ENCODE results near the gene TMEM109. TPM values are rescaled to one million over a fixed set of nuclear protein-coding genes. Genes with fewer than 3 reads are reported as not detected.

The TMEM109 gene
- total RNA-seq, 6 experiments from 2014 or later: 29.0 to 40.9 (median 34.1) TPM

GRCh38 chr11:60919320-60919719, 5.4 kb downstream of the TMEM109 start:
- no peaks in the 10 kb centered on the region for H3K9me3 ChIP-seq
- H3K4me3 ChIP-seq: no peak overlapping the region
- H3K36me3 ChIP-seq: peaks cover 0 to 27% (median 14%) of the 10 kb centered on the region in 4 donors
- no peak overlapping the region for H3K27ac ChIP-seq
- no peaks in the 10 kb centered on the region for H3K27me3 ChIP-seq
- WGBS (ENCODE audit: insufficient coverage, low coverage, low lambda C conversion rate, missing lambda C conversion rate): 50% methylated on average over 1 of the region's 1 CpG
- intact Hi-C loops (cut with DNase I): no loop called here
- no peak for ATAC-seq
- TF ChIP-seq POLR2A (IDR thresholded peaks at IDR 0.05): no peak
- TF ChIP-seq CTCF (IDR thresholded peaks at IDR 0.05): no peak
- no peak for DNase-seq
- peaks cover 0 to 11% (median 0%) of the 10 kb centered on the region in 4 donors for H3K4me1 ChIP-seq

- Histone ChIP-seq H3K36me3 (peaks cover 0 to 27% (median 14%) of the 10 kb centered on the region in 4 donors), H3K4me3 (no peak overlapping the region), H3K9me3 (no peaks in the 10 kb centered on the region), H3K4me1 (peaks cover 0 to 10% (median 0%) of the 10 kb centered on the region in 4 donors), H3K27me3 (no peaks in the 10 kb centered on the region), H3K27ac (no peak overlapping the region)
- 84% methylated on average over 2 of the region's 2 CpGs for WGBS (ENCODE audit: insufficient coverage, low coverage, low lambda C conversion rate, missing lambda C conversion rate)
- intact Hi-C loops (cut with DNase I): no loop called here
- ATAC-seq (no peak), DNase-seq (no peak)
- no peak for TF ChIP-seq CTCF (IDR thresholded peaks at IDR 0.05)
- TF ChIP-seq POLR2A (IDR thresholded peaks at IDR 0.05): no peak
Measured at GRCh38 chr11:60919956-60920355, 6.0 kb downstream of the TMEM109 start.

GRCh38 chr11:60921259-60921658, 7.3 kb downstream of the TMEM109 start:
- TF ChIP-seq POLR2A (IDR thresholded peaks at IDR 0.05) (no peak), CTCF (IDR thresholded peaks at IDR 0.05) (no peak)

GRCh38 chr11:60921777-60922335, 7.9 kb downstream of the TMEM109 start:
- Histone ChIP-seq H3K4me3 (no peak overlapping the region), H3K36me3 (peaks cover 0 to 27% (median 14%) of the 10 kb centered on the region in 4 donors), H3K4me1 (peaks cover 0 to 11% (median 0%) of the 10 kb centered on the region in 4 donors), H3K27me3 (no peaks in the 10 kb centered on the region), H3K9me3 (no peaks in the 10 kb centered on the region), H3K27ac (no peak overlapping the region)
- intact Hi-C loops (cut with DNase I): no loop called here
- WGBS (ENCODE audit: insufficient coverage, low coverage, low lambda C conversion rate, missing lambda C conversion rate): 84% methylated on average over 3 of the region's 23 CpGs
- no peak for ATAC-seq
- no peak for TF ChIP-seq POLR2A (IDR thresholded peaks at IDR 0.05)
- TF ChIP-seq CTCF (IDR thresholded peaks at IDR 0.05): no peak
- no peak for DNase-seq

More at GRCh38 chr11:60921259-60921658, 7.3 kb downstream of the TMEM109 start:
- Histone ChIP-seq H3K27me3 (no peaks in the 10 kb centered on the region), H3K4me3 (no peak overlapping the region), H3K4me1 (peaks cover 0 to 11% (median 0%) of the 10 kb centered on the region in 4 donors), H3K36me3 (peaks cover 0 to 27% (median 14%) of the 10 kb centered on the region in 4 donors), H3K9me3 (no peaks in the 10 kb centered on the region), H3K27ac (no peak overlapping the region)
- ATAC-seq (no peak), DNase-seq (no peak)
- intact Hi-C loops (cut with DNase I): no loop called here
- 96% methylated on average over 11 of the region's 11 CpGs for WGBS (ENCODE audit: insufficient coverage, low coverage, low lambda C conversion rate, missing lambda C conversion rate)
